H9 (cell line): ENCODE data around the gene RNF225. TPM values are rescaled to one million over a fixed set of nuclear protein-coding genes. Genes with fewer than 3 reads are reported as not detected.
"Not testable (repeated sequence)": the region's sequence is repeated elsewhere in the genome, so short reads cannot be mapped to it uniquely, and the experiment has no call there.

Experiments used
- DNase-seq: peaks from one replicate; pipeline ENCODE4 v3.0.0-alpha.2; 2017
- H2AFZ ChIP-seq: one replicate; pipeline ENCODE4 v1.6.1; 2013; ENCODE audit warnings: mild to moderate bottlenecking, low read length, control low read depth, moderate library complexity
- H2AK5ac ChIP-seq: 2 replicates; pipeline ENCODE4 v1.6.1; 2013; ENCODE audit warnings: low read length, control low read depth, mixed read lengths; ENCODE audit not compliant: insufficient read length
- H2BK120ac ChIP-seq: one replicate; pipeline ENCODE4 v1.6.1; 2013; ENCODE audit warnings: low read depth, mild to moderate bottlenecking, low read length, control low read depth, inconsistent platforms; ENCODE audit not compliant: poor library complexity, severe bottlenecking
- H2BK12ac ChIP-seq: 2 replicates; pipeline ENCODE4 v1.6.1; 2013; ENCODE audit warnings: low read length, control low read depth, mixed read lengths, low read depth; ENCODE audit not compliant: insufficient read length
- H2BK15ac ChIP-seq: 2 replicates; pipeline ENCODE4 v1.6.1; 2013; ENCODE audit warnings: low read depth, low read length, control low read depth
- H2BK20ac ChIP-seq: one replicate; pipeline ENCODE4 v1.6.1; 2013; ENCODE audit warnings: low read depth, mild to moderate bottlenecking, low read length, control low read depth, inconsistent platforms; ENCODE audit not compliant: poor library complexity, severe bottlenecking
- H2BK5ac ChIP-seq: 2 replicates; pipeline ENCODE4 v1.6.1; 2013; ENCODE audit warnings: low read length, control low read depth, mixed read lengths; ENCODE audit not compliant: insufficient read length
- H3K14ac ChIP-seq: 2 replicates; pipeline ENCODE4 v1.6.1; 2013; ENCODE audit warnings: low read length, control low read depth; ENCODE audit not compliant: insufficient read depth
- H3K18ac ChIP-seq: 2 replicates; pipeline ENCODE4 v1.6.1; 2013; ENCODE audit warnings: low read depth, mild to moderate bottlenecking, mixed read lengths, low read length, control low read depth; ENCODE audit not compliant: insufficient read length
- H3K23ac ChIP-seq: 2 replicates; pipeline ENCODE4 v1.6.1; 2013; ENCODE audit warnings: low read length, control low read depth, mixed read lengths, low read depth; ENCODE audit not compliant: insufficient read length
- H3K23me2 ChIP-seq: 2 replicates; pipeline ENCODE4 v1.6.1; 2013; ENCODE audit warnings: low read depth, mild to moderate bottlenecking, mixed read lengths, low read length, control low read depth; ENCODE audit not compliant: insufficient read length, poor library complexity, severe bottlenecking
- H3K27ac ChIP-seq: 2 replicates; pipeline ENCODE4 v1.5.1; 2013; ENCODE audit warnings: low read length, control low read depth, mixed read lengths, low read depth; ENCODE audit not compliant: insufficient read length
- H3K27me3 ChIP-seq: 2 replicates; pipeline ENCODE4 v1.6.1; 2013; ENCODE audit warnings: low read length, control low read depth, inconsistent platforms; ENCODE audit not compliant: insufficient read depth
- H3K4ac ChIP-seq: 2 replicates; pipeline ENCODE4 v1.6.1; 2013; ENCODE audit warnings: low read depth, mild to moderate bottlenecking, control low read depth, inconsistent platforms, low read length, moderate library complexity
- H3K4me1 ChIP-seq: 2 replicates; pipeline ENCODE4 v1.6.1; 2013; ENCODE audit warnings: low read length, control low read depth, inconsistent platforms; ENCODE audit not compliant: insufficient read depth
- H3K4me2 ChIP-seq: 2 replicates; pipeline ENCODE4 v1.6.1; 2013; ENCODE audit warnings: low read length, control low read depth, mixed read lengths; ENCODE audit not compliant: insufficient read length, insufficient read depth
- H3K56ac ChIP-seq: 2 replicates; pipeline ENCODE4 v1.6.1; 2013; ENCODE audit warnings: low read depth, mild to moderate bottlenecking, mixed read lengths, low read length, control low read depth; ENCODE audit not compliant: insufficient read length
- H3K79me1 ChIP-seq: 2 replicates; pipeline ENCODE4 v1.6.1; 2013; ENCODE audit warnings: low read depth, mild to moderate bottlenecking, moderate library complexity, low read length, control low read depth, inconsistent platforms; ENCODE audit not compliant: insufficient read depth, poor library complexity, severe bottlenecking
- H3K79me2 ChIP-seq: 2 replicates; pipeline ENCODE4 v1.6.1; 2013; ENCODE audit warnings: low read length, control low read depth, inconsistent platforms; ENCODE audit not compliant: insufficient read depth
- H3K9ac ChIP-seq: 2 replicates; pipeline ENCODE4 v1.6.1; 2013; ENCODE audit warnings: low read length, control low read depth, mixed read lengths; ENCODE audit not compliant: insufficient read length; ENCODE audit errors: extremely low read depth
- H3K9me3 ChIP-seq: one replicate; pipeline ENCODE4 v1.6.1; 2013; ENCODE audit warnings: low read depth, low read length, inconsistent platforms; ENCODE audit not compliant: control insufficient read depth
- H3T11ph ChIP-seq: one replicate; pipeline ENCODE4 v1.6.1; 2013; ENCODE audit warnings: mild to moderate bottlenecking, low read length, control low read depth, inconsistent platforms
- H4K20me1 ChIP-seq: one replicate; pipeline ENCODE4 v1.6.1; 2013; ENCODE audit not compliant: control insufficient read depth, insufficient read length, insufficient read depth
- H4K5ac ChIP-seq: 2 replicates; pipeline ENCODE4 v1.6.1; 2013; ENCODE audit warnings: low read depth, mild to moderate bottlenecking, mixed read lengths, low read length, control low read depth; ENCODE audit not compliant: insufficient read length
- H4K8ac ChIP-seq: replicated peaks from 2 replicates; pipeline ENCODE4 v1.6.1; 2013; ENCODE audit warnings: low read length, control low read depth, mixed read lengths, low read depth; ENCODE audit not compliant: insufficient read length
- H4K91ac ChIP-seq: 2 replicates; pipeline ENCODE4 v1.6.1; 2013; ENCODE audit warnings: low read depth, mild to moderate bottlenecking, moderate library complexity, mixed read lengths, low read length, control low read depth; ENCODE audit not compliant: insufficient read length
- H3K27ac Mint-ChIP-seq, 3 experiments: 2 replicates in 2 of 3; 3 replicates in 1 of 3; pipeline ENCODE4 v1.8.0; 2020 to 2021; ENCODE audit warnings: mixed read lengths in 3 of 3, mild to moderate bottlenecking in 1 of 3, moderate library complexity in 1 of 3
- H3K27me3 Mint-ChIP-seq: 2 replicates; pipeline ENCODE4 v1.8.0; 2021; ENCODE audit warnings: low read depth, mild to moderate bottlenecking, moderate library complexity, mixed read lengths
- H3K36me3 Mint-ChIP-seq, 3 experiments: 2 replicates in 2 of 3; 3 replicates in 1 of 3; pipeline ENCODE4 v1.8.0; 2020 to 2021; ENCODE audit warnings: low read depth in 3 of 3, mixed read lengths in 3 of 3; ENCODE audit not compliant: insufficient read depth in 1 of 3
- H3K4me1 Mint-ChIP-seq, 2 experiments: 2 replicates each; pipeline ENCODE4 v1.8.0; 2020; ENCODE audit warnings: mixed read lengths in 2 of 2
- H3K4me3 Mint-ChIP-seq, 2 experiments: 2 replicates in 1 of 2; 3 replicates in 1 of 2; pipeline ENCODE4 v1.8.0; 2020 to 2021; ENCODE audit warnings: mild to moderate bottlenecking in 2 of 2, mixed read lengths in 2 of 2, moderate library complexity in 1 of 2
- H3K9me3 Mint-ChIP-seq, 2 experiments: 2 replicates in 1 of 2; 3 replicates in 1 of 2; pipeline ENCODE4 v1.8.0; 2020; ENCODE audit warnings: mild to moderate bottlenecking in 2 of 2, mixed read lengths in 2 of 2, moderate library complexity in 1 of 2
- CTCF ChIP-seq: fragments of 200-600 bp; sonication (generic); conservative IDR thresholded peaks from 3 replicates; pipeline ENCODE4 v1.8.0; 2021; ENCODE audit warnings: antibody characterized with exemption, mild to moderate bottlenecking
- WGBS: extraction: QIAGEN DNeasy Blood & Tissue Kit; methylation state at CpG from one replicate; pipeline ENCODE4 v1.1.7; 2013; ENCODE audit warnings: missing lambda C conversion rate, low lambda C conversion rate, mixed read lengths; ENCODE audit not compliant: insufficient read length; ENCODE audit errors: extremely low coverage; 5-methylcytosine and 5-hydroxymethylcytosine counted together
- total RNA-seq: library from RNA; stranded (reverse); gene quantifications from 2 replicates; pipeline ENCODE4 v1.2.1, GENCODE V29; 2021

Gene RNF225
- total RNA-seq, 1 experiment from 2014 or later = 2.1 TPM

- DNase-seq = no peak
- no peak for TF ChIP-seq CTCF
Observed at GRCh38 chr19:58401840-58402421, 6.5 kb downstream of the RNF225 start.

GRCh38 chr19:58403920-58404478 is 8.5 kb downstream of the RNF225 start:
- not testable (repeated sequence) for H3K79me1 ChIP-seq, H3K79me2 ChIP-seq, H2AK5ac ChIP-seq, H4K20me1 ChIP-seq, H3K27ac ChIP-seq, H3K14ac ChIP-seq, H3T11ph ChIP-seq, H3K56ac ChIP-seq, H4K91ac ChIP-seq, H3K9me3 ChIP-seq, H2BK15ac ChIP-seq, H4K8ac ChIP-seq, DNase-seq, H4K5ac ChIP-seq, H2BK5ac ChIP-seq, H3K4ac ChIP-seq, H3K4me2 ChIP-seq, H3K27me3 ChIP-seq, H2BK20ac ChIP-seq, H3K4me1 ChIP-seq, H3K4me3 Mint-ChIP-seq, H2AFZ ChIP-seq, H3K23ac ChIP-seq, H2BK12ac ChIP-seq, H3K18ac ChIP-seq, H3K9ac ChIP-seq, H2BK120ac ChIP-seq, H3K27me3 Mint-ChIP-seq
- Mint-ChIP-seq H3K27ac (peak overlapping the region in 1 of 3 experiments; percentile 55; a peak in 1 of 7 replicates), H3K4me1 (peaks cover 22 to 23% of the 10 kb centered on the region in 2 experiments), H3K36me3 (peaks cover 8 to 11% (median 9%) of the 10 kb centered on the region in 3 experiments; a peak in 6 of 7 replicates), H3K9me3 (peaks cover 10 to 13% of the 10 kb centered on the region in 2 experiments; a peak in 4 of 5 replicates)
- no CpG with 5 or more reads among the region's 5 CpGs for WGBS
- peaks cover 19% of the 10 kb centered on the region for H3K23me2 ChIP-seq

More at GRCh38 chr19:58401840-58402421, 6.5 kb downstream of the RNF225 start:
- no peak overlapping the region for H3K27ac ChIP-seq
- no peaks in the 10 kb centered on the region; the same call in 1 of the 2 replicates for H3K4me1 ChIP-seq
- no peaks in the 10 kb centered on the region; the same call in 1 of the 2 replicates for H3K27me3 ChIP-seq
- H3K9me3 ChIP-seq = no peaks in the 10 kb centered on the region
- H3K27me3 Mint-ChIP-seq = peaks cover 10% of the 10 kb centered on the region
- H2BK120ac ChIP-seq = no peak overlapping the region
- peaks cover 7% of the 10 kb centered on the region for H3K23me2 ChIP-seq
- no peak overlapping the region for H3K14ac ChIP-seq
- H3K36me3 Mint-ChIP-seq = peaks cover 7 to 11% (median 7%) of the 10 kb centered on the region in 3 experiments; a peak in 6 of 7 replicates
- no peak overlapping the region for H3K56ac ChIP-seq
- H3K4ac ChIP-seq = no peak overlapping the region
- peak overlapping the region; percentile 82 to 94 for H3K4me3 Mint-ChIP-seq
- no peak overlapping the region for H2BK12ac ChIP-seq
- H4K91ac ChIP-seq = no peak overlapping the region
- H3K27ac Mint-ChIP-seq = no peak overlapping the region
- H3T11ph ChIP-seq = no peak overlapping the region
- no peaks in the 10 kb centered on the region for H3K79me2 ChIP-seq
- H4K8ac ChIP-seq = no peak overlapping the region
- H2AFZ ChIP-seq = no peak overlapping the region
- no peak overlapping the region for H2BK20ac ChIP-seq
- no peak overlapping the region for H2BK5ac ChIP-seq
- no peak overlapping the region for H3K23ac ChIP-seq
- H3K18ac ChIP-seq = peak overlapping the region; percentile 68
- H3K9ac ChIP-seq = no peak overlapping the region
- no peak overlapping the region for H2AK5ac ChIP-seq
- H3K4me1 Mint-ChIP-seq = peaks cover 13% of the 10 kb centered on the region in 2 experiments
- H4K20me1 ChIP-seq = no peaks in the 10 kb centered on the region
- H4K5ac ChIP-seq = no peak overlapping the region
- peak overlapping the region; percentile 25 for H3K4me2 ChIP-seq
- H3K79me1 ChIP-seq = no peaks in the 10 kb centered on the region
- peaks cover 8 to 13% of the 10 kb centered on the region in 2 experiments; a peak in 4 of 5 replicates for H3K9me3 Mint-ChIP-seq
- no peak overlapping the region; the same call in 1 of the 2 replicates for H2BK15ac ChIP-seq
- WGBS = no CpG with 5 or more reads among the region's 23 CpGs
